Activated CD4-positive, alpha-beta T cell treated with anti-CD3 and anti-CD28 coated beads, Interleukin-10, Interleukin-2, amounts not matched to agents 100 ng/mL and 50 ng/mL, durations not matched to agents 16 hours and 8 hours (primary cell): ENCODE results near the gene TMEM131.
A peak's percentile ranks its signal among the peaks of the same experiment; 100 is the strongest.
"Not testable (repeated sequence)": the region's sequence is repeated elsewhere in the genome, so short reads cannot be mapped to it uniquely, and the experiment has no call there.

Experiments
- DNase-seq: peaks from one replicate; pipeline ENCODE4 v3.0.0-alpha.2; 2020

Gene TMEM131

DNA sequence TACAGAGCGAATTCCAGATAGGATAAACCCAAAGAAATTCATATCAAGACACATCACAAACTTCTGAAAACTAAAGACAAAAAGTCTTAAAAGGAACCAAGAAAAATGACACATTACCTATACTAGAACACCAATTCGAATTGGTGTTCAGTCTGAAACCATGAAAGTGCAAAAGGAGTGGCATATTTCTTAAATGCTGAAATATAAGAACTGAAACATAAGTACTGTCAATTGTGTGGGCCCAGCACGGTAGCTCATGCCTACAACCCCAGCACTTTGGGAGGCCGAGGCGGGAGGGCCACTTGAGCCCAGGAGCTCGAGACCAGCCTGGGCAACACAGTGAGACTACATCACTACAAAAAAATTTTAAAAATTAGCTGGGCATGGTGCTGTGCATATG lies 43.4 kb downstream of the TMEM131 start:
- no peak for DNase-seq

- DNase-seq, result no peak
These were observed 44.5 kb downstream of the TMEM131 start for GRCh38 chr2:97951155-97951680.

- no peak for DNase-seq
These were observed 45.2 kb downstream of the TMEM131 start for GRCh38 chr2:97950329-97951154.

DNA sequence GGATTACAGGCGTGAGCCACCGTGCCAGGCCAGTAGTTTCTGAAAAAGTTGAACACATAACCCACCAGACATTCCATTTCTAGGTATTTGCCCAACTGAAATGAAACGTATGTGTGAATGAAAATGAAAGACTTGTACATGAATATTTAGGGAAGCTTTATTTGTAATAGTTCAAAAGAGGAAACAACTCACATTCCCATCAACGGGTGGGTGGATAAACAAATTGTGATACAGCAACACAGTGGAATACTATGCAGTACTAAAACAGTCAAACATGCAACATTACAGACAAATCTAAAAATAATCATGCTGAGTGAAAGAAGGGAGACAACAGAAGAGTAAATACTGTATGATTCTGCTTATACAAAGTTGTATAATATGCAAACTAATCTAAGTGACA lies 46.8 kb downstream of the TMEM131 start:
- DNase-seq, result no peak

DNA sequence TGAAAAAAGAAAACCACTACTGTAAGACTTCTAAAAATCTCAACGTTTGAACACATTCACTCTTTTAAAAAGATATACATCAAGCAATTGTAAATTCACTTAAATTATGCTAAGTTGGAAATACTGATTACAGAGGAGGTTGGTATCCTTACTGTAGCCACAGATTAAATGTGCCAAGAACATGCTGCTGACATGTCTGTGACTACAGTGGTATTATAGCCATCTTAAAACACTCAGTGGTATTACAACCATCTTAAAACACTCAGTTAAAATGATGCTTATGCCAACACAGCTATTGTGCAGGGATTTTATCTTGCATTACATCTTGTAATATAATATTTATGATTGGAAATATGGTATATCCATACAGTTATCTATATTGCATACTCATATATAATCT lies 50.0 kb downstream of the TMEM131 start:
- no peak for DNase-seq

DNA sequence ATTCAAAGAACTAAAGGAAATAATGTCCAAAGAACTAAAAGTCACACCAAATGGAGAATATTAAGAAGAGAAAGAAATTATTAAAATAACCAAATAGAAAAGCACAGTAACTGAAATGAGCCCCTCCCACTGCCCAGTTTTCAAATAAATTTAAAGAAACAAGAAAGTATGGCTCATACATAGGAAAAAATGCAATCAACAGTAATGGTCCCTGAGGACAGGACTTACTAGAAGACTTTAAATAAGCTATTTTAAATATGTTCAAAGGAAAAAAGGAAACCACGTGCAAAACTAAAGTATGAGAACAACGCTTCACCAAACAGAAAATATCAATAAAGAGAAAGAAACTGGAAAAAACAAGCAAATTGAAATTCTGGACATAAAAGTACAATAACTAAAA lies 58.9 kb downstream of the TMEM131 start:
- no peak for DNase-seq

- no peak for DNase-seq
These were observed 59.5 kb downstream of the TMEM131 start for GRCh38 chr2:97936199-97936598.

DNA sequence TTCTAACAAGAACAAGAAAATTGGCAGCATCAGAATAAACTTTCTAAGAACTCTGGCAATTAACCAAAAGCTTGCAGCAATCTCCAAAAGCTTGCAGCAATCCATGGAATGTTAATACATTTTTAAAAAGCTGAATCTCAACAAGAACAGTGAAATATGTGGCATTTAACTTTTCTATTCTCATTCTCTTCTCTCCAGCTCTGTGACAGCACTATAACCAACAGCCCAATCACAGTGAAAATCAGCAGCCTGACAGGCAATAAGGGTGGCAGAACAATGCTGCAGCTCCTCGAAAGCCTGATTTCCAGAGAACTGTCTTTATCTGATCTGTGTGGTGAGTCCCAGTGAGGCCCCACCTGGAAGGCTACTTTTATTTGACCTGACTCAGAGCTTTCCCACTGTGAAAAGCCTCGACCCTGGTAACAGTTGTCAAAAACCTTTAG lies 60.0 kb downstream of the TMEM131 start:
- DNase-seq, result no peak

GRCh38 chr2:97932975-97933662 lies 62.6 kb downstream of the TMEM131 start:
- DNase-seq, result no peak

GRCh38 chr2:97931858-97932225 lies 63.9 kb downstream of the TMEM131 start:
- DNase-seq, result no peak

DNA sequence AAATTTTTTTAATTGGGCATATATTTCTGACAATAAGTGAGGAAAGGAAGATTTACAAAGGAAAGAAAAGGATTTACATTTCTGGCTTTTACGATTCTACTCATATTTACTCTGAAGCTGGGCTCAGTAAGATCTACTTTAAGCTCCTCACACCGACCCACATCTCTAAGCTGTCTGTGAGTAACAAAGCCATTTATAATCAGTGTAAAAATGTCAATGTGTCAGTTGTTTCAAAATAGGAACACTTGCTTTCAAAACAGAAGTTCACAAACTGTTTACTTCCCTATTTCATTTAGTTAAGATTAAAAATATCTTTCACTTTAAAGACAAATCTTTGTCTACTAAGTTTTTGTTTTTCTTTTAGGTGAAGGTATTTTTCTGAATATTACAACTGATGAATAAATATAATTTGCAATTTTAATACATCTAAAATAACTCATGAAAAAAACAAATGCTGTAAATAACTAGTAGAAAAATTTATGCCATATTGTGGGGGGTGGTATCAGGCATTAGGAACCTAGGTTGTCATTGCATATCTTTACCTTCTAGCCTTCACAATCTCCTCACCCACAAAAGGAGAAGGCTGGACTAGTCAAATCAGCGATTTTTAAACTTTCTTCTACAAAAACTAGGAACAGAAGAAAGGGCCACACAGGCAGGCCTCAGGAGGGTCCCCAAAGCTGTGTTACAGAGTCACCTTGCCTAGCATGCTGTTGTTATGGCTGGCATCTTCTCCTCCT lies 64.5 kb downstream of the TMEM131 start:
- DNase-seq, result no peak

- no peak for DNase-seq
These were observed 67.2 kb downstream of the TMEM131 start for GRCh38 chr2:97928591-97928990.

- no peak for DNase-seq
These were observed 68.8 kb downstream of the TMEM131 start for GRCh38 chr2:97926946-97927345.

- no peak for DNase-seq
These were observed 71.6 kb downstream of the TMEM131 start for GRCh38 chr2:97924194-97924593.

DNA sequence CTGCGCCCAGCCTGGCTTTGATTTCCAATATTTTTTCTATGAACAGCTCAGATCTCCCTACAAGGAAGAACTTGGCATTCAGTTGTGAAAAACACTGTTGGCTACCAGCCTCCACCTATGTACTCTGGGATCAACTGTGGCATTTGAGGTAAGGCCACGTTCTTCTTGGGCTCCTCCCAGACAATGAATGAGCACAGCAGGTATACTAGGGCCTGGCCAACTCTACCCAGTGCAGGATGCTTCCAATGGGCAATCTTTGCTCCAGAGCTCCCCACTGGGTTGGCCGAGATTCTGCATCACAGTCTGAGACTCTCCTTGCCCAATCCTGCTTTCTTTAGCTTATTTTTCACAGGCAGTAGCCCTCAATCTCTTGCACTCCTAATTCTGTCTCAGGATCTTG lies 75.9 kb downstream of the TMEM131 start:
- no peak for DNase-seq

DNA sequence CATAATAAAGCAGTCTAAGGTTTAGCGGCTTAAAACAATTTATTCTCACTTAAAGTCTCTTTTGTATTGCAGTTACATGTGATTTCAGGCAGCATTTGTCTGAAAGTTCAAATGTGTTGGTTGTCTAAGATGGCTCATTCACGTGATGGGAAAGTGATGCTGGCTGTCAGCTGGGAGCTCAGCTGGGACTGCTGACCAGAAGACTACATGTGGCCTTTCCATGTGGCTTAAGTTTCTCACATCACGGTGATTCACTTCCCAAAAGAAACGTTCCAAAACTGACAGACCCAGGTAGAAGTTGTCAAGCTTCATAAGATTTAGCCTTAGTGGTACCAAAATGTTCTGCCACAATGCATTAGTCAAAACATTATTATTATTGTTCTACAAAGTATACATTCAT lies 76.9 kb downstream of the TMEM131 start:
- DNase-seq, result no peak

DNA sequence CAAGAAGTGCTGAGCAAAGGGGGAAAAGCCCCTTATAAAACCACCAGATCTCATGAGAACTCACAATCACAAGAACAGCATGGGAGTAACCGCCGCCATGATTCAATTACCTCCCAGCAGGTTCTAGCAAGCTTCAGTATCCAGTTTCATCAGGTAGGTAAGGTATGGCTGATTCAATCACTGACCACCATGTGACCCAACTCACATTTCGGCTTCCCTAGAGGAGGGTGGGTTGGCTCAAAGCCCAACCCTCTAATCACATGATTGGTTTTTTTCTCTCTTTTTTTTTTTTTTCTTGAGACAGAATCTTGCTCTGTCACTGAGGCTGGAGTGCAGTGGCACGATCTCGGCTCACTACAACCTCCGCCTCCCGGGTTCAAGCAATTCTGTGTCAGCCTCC lies 78.1 kb downstream of the TMEM131 start:
- not testable (repeated sequence) for DNase-seq

- DNase-seq, result no peak
These were observed 81.0 kb downstream of the TMEM131 start for GRCh38 chr2:97914691-97915213.

DNA sequence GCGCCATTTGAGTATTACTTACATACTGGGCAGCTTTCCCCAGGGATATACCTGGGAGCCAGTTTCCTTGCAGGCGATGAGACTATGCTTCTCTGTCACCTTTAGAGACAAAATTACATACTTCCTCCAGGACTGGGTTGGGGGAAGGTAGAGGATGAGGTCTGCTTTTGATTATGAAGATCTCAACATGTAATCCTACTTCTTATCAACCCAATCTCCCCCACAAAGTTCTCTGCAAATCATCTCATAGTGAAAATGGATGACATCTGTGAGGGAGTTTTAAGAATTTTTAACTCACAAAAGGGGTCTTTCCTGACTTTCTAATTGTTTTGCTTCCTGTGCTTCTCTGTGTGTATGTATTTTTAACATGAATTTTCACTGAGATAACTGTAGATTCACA lies 81.9 kb downstream of the TMEM131 start:
- no peak for DNase-seq

- no peak for DNase-seq
These were observed 83.7 kb downstream of the TMEM131 start for GRCh38 chr2:97911922-97912575.

- DNase-seq, result peak; percentile 53
These were observed 84.4 kb downstream of the TMEM131 start for GRCh38 chr2:97911206-97911921.
